ENCODE data around the gene MADD.

The MADD gene

GRCh38 chr11:47269829-47270305 lies at the start of gene MADD:
Gene MADD, plus strand, starts transcription at chr11:47270133.
- DNase-seq (ENCODE audit: low read depth) = no peak

- DNase-seq (ENCODE audit: low read depth) = peak; percentile 44
Measured at GRCh38 chr11:47220401-47220821, 49.5 kb upstream of the MADD start.

- DNase-seq (ENCODE audit: low read depth) = no peak
Measured at GRCh38 chr11:47222696-47223095, 47.2 kb upstream of the MADD start.

GRCh38 chr11:47225552-47226400 lies 44.2 kb upstream of the MADD start:
- DNase-seq (ENCODE audit: low read depth) = no peak

- no peak for DNase-seq (ENCODE audit: low read depth)
Measured at GRCh38 chr11:47229161-47229560, 40.8 kb upstream of the MADD start.

- DNase-seq (ENCODE audit: low read depth) = no peak
Measured at GRCh38 chr11:47233051-47233450, 36.9 kb upstream of the MADD start.

- peak; percentile 61 for DNase-seq (ENCODE audit: low read depth)
Measured at GRCh38 chr11:47233989-47234668, 35.8 kb upstream of the MADD start.

GRCh38 chr11:47234669-47235100 lies 35.2 kb upstream of the MADD start:
- no peak for DNase-seq (ENCODE audit: low read depth)

GRCh38 chr11:47235163-47235562 lies 34.8 kb upstream of the MADD start:
- DNase-seq (ENCODE audit: low read depth) = no peak

- DNase-seq (ENCODE audit: low read depth) = no peak
Measured at GRCh38 chr11:47236482-47236881, 33.5 kb upstream of the MADD start.

GRCh38 chr11:47239852-47240251 lies 30.1 kb upstream of the MADD start:
- no peak for DNase-seq (ENCODE audit: low read depth)

GRCh38 chr11:47241841-47242301 lies 28.1 kb upstream of the MADD start:
- no peak for DNase-seq (ENCODE audit: low read depth)

GRCh38 chr11:47242596-47243192 lies 27.2 kb upstream of the MADD start:
- no peak for DNase-seq (ENCODE audit: low read depth)

GRCh38 chr11:47243454-47243853 lies 26.5 kb upstream of the MADD start:
- no peak for DNase-seq (ENCODE audit: low read depth)

- DNase-seq (ENCODE audit: low read depth) = no peak
Measured at GRCh38 chr11:47244448-47245350, 25.2 kb upstream of the MADD start.

GRCh38 chr11:47245611-47246357 lies 24.1 kb upstream of the MADD start:
- no peak for DNase-seq (ENCODE audit: low read depth)

- no peak for DNase-seq (ENCODE audit: low read depth)
Measured at GRCh38 chr11:47247502-47247901, 22.4 kb upstream of the MADD start.

- DNase-seq (ENCODE audit: low read depth) = no peak
Measured at GRCh38 chr11:47248304-47248663, 21.6 kb upstream of the MADD start.

- DNase-seq (ENCODE audit: low read depth) = no peak
Measured at GRCh38 chr11:47248664-47249377, 21.1 kb upstream of the MADD start, which contains the start of gene ACP2. Gene ACP2, minus strand, starts transcription at chr11:47248814. Its CDS starts 25 bp downstream, at chr11:47248789.

GRCh38 chr11:47249378-47249715 lies 20.6 kb upstream of the MADD start:
- DNase-seq (ENCODE audit: low read depth) = no peak
